Activated naive CD8-positive, alpha-beta T cell treated with anti-CD3 and anti-CD28 coated beads for 36 hours (primary cell): ENCODE results near the gene SEPHS2. TPM values are rescaled to one million over a fixed set of nuclear protein-coding genes. Genes with fewer than 3 reads are reported as not detected.
"Not testable (repeated sequence)": the region's sequence is repeated elsewhere in the genome, so short reads cannot be mapped to it uniquely, and the experiment has no call there.

Experiments used
- DNase-seq: peaks from one replicate; pipeline ENCODE4 v3.0.0; 2021
- H3K27ac Mint-ChIP-seq: one replicate; pipeline ENCODE4 v1.8.0; 2022; ENCODE audit warnings: mild to moderate bottlenecking, moderate library complexity, mixed read lengths
- H3K27me3 Mint-ChIP-seq: one replicate; pipeline ENCODE4 v1.8.0; 2022; ENCODE audit warnings: mild to moderate bottlenecking, mixed read lengths
- H3K36me3 Mint-ChIP-seq: one replicate; pipeline ENCODE4 v1.8.0; 2021; ENCODE audit warnings: mild to moderate bottlenecking, mixed read lengths
- H3K4me1 Mint-ChIP-seq: one replicate; pipeline ENCODE4 v1.8.0; 2021; ENCODE audit warnings: mixed read lengths
- H3K4me3 Mint-ChIP-seq: one replicate; pipeline ENCODE4 v1.8.0; 2022; ENCODE audit warnings: mild to moderate bottlenecking, moderate library complexity, mixed read lengths
- H3K9me3 Mint-ChIP-seq: one replicate; pipeline ENCODE4 v1.8.0; 2022; ENCODE audit warnings: mixed read lengths
- total RNA-seq, 2 experiments: library from RNA; stranded (reverse); gene quantifications; one replicate each; pipeline ENCODE4 v1.2.3, GENCODE V29; 2021

SEPHS2 gene, protein sequence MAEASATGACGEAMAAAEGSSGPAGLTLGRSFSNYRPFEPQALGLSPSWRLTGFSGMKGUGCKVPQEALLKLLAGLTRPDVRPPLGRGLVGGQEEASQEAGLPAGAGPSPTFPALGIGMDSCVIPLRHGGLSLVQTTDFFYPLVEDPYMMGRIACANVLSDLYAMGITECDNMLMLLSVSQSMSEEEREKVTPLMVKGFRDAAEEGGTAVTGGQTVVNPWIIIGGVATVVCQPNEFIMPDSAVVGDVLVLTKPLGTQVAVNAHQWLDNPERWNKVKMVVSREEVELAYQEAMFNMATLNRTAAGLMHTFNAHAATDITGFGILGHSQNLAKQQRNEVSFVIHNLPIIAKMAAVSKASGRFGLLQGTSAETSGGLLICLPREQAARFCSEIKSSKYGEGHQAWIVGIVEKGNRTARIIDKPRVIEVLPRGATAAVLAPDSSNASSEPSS
- total RNA-seq, result 10 to 100 TPM; 80.1 to 80.6 TPM

DNA sequence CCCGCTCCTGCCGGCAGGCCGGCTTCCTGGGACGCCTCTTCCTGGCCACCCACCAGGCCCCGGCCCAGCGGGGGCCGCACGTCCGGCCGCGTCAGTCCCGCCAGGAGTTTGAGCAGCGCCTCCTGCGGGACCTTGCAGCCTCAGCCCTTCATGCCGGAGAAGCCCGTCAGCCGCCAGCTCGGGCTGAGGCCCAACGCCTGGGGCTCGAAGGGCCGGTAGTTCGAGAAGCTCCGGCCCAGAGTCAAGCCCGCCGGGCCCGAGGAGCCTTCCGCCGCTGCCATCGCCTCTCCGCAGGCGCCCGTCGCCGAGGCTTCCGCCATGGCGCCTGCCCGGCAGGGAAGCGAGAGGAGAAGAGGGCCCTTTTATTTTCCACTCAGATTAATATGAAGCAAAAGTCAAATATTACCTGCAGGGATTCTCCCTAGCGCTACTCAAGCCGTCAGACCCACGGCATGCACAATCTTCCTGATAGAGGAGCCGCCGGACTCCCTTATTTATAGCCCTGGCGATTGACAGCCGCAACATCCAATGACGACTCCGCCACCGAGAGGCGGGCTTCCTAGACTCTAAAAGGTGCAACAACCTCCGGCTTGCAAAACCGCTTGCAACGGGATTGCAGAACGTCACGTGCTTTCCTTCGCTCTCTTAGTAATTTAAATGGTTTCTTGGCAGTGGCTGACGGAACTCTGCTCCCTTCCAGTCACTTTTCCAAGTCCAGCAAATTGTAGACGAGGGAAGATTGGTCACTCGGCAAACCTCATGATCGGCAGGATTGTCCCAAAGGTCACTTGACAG, at the start of gene SEPHS2:
SEPHS2 (minus strand) TSS at position 467 of the 795 bp plus-strand sequence; CDS start at position 320, 147 bp downstream.
- Mint-ChIP-seq H3K9me3 (peaks cover 5% of the 10 kb centered on the region), H3K27ac (peak within 1 kb of the TSS; percentile 96), H3K27me3 (no peaks in the 10 kb centered on the region)

DNA sequence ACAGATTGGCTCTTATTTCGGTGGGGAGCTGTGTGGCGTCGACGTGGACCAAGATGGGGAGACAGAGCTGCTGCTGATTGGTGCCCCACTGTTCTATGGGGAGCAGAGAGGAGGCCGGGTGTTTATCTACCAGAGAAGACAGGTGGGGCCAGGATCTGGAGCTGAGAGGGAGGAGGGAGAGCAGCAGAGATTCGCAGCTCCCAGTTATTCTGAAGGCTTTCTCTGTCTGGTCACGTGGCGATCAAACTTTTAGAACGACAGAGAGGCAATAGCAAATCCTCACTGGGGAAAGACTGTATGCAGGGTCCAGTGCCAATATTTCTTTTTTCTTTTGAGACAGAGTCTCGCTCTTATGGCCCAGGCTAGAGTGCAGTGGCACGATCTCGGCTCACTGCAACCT, 49.0 kb upstream of the SEPHS2 start:
- Mint-ChIP-seq H3K27ac (peak overlapping the region; percentile 26), H3K9me3 (no peaks in the 10 kb centered on the region), H3K36me3 (peaks cover 47% of the 10 kb centered on the region), H3K4me3 (no peak overlapping the region), H3K27me3 (no peaks in the 10 kb centered on the region), H3K4me1 (peaks cover 24% of the 10 kb centered on the region)
- DNase-seq, result no peak

More for the DNA sequence above, at the start of gene SEPHS2:
- peaks cover 37% of the 10 kb centered on the region for H3K4me1 Mint-ChIP-seq
- peak within 1 kb of the TSS; percentile 94 for H3K4me3 Mint-ChIP-seq
- DNase-seq, result peak; percentile 93
- peaks cover 30% of the 10 kb centered on the region for H3K36me3 Mint-ChIP-seq

DNA sequence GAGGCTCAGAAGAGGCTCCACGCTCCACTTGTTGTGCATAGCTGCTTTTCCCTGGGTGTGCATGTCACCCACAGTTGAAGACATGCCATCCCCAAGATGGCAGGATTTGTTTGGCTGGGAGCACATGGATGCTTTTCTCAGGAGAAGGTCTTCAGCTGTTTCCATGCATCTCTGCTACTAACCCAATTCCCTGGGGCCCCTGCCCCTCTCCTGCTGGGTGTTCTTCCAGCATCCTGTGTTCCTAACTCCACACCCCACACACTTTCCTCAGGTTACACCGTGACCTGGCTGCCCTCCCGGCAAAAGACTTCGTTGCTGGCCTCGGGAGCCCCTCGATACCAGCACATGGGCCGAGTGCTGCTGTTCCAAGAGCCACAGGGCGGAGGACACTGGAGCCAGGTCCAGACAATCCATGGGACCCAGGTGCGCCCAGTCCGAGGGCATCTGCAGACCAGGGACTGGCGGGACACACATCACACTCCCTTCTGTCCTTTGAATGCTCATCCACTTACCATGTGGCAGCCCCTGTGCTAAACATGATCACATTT, 48.3 kb upstream of the SEPHS2 start:
- Mint-ChIP-seq H3K36me3 (peaks cover 48% of the 10 kb centered on the region), H3K4me1 (peaks cover 27% of the 10 kb centered on the region), H3K27me3 (no peaks in the 10 kb centered on the region), H3K27ac (no peak overlapping the region), H3K4me3 (no peak overlapping the region), H3K9me3 (no peaks in the 10 kb centered on the region)
- no peak for DNase-seq

DNA sequence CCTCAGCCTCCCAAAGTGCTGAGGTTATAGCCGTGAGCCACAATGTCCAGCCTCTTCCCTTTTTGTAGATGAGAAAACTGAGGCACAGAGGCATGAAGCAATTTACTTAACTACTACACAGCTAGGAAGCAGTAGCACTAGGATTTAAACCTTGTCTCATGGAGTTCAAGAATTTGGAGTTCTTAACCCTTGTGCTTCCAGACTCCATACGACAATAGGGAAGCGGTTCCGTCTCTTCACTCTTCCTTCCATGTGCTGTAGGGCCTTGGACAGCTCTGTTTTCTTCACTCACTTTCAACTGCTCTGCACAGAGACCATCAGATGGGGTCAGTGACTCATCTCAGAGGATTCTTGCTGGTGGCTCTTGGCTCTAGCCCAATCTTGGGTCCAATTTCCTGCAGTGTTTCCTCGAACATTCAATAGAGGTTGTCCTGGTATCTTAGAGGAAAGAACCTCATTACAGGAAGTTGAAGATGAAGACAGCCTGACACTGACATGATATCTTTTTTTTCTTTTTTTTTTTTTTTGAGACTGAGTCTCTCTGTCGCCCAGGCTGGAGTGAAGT, 46.2 kb upstream of the SEPHS2 start:
- no peak overlapping the region for H3K4me3 Mint-ChIP-seq
- H3K27ac Mint-ChIP-seq, result peak overlapping the region; percentile 75
- H3K9me3 Mint-ChIP-seq, result no peaks in the 10 kb centered on the region
- peaks cover 54% of the 10 kb centered on the region for H3K36me3 Mint-ChIP-seq
- H3K4me1 Mint-ChIP-seq, result peaks cover 33% of the 10 kb centered on the region
- peak; percentile 37 for DNase-seq
- no peaks in the 10 kb centered on the region for H3K27me3 Mint-ChIP-seq

DNA sequence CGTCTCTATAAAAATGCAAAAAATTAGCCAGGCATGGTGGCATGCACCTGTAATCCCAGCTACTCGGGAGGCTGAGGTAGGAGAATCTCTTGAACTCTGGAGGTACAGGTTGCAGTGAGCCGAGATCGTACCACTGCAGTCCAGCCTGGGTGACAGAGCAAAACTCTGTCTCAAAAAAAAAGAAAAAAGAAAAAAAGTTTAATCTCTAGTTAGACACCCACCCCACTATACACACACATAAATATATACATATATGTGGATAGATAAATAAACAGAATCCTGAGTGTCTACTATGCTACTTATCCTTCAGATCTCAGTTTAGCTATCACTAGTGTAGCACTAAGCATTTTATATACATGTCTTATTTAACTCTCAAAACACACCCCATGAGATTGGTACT, 45.6 kb upstream of the SEPHS2 start:
- no peaks in the 10 kb centered on the region for H3K27me3 Mint-ChIP-seq
- H3K36me3 Mint-ChIP-seq, result peaks cover 56% of the 10 kb centered on the region
- H3K4me1 Mint-ChIP-seq, result peaks cover 34% of the 10 kb centered on the region
- H3K27ac Mint-ChIP-seq, result peak overlapping the region; percentile 75
- no peaks in the 10 kb centered on the region for H3K9me3 Mint-ChIP-seq
- H3K4me3 Mint-ChIP-seq, result no peak overlapping the region
- no peak for DNase-seq

DNA sequence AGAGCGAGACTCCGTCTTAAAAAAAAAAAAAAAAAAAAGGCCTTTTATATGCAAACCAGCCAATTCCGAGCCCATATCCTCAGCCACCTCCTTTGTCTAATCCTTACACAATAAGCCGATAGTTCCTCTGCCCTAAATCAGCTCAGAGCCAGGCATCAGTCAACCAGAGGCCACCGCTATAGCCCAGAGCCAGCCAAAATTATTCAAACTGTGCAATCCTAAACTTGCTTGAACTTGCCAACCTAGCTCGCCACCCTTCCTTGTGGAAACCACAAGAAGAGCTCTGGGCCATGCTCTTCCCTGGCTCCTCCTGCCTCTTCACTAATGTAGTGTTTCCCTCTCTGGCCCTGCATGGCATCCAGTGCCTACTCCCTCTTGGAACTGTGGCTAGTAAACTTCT, 44.5 kb upstream of the SEPHS2 start:
- peaks cover 57% of the 10 kb centered on the region for H3K36me3 Mint-ChIP-seq
- no peaks in the 10 kb centered on the region for H3K27me3 Mint-ChIP-seq
- no peaks in the 10 kb centered on the region for H3K9me3 Mint-ChIP-seq
- DNase-seq, result no peak
- peak overlapping the region; percentile 75 for H3K27ac Mint-ChIP-seq
- H3K4me3 Mint-ChIP-seq, result no peak overlapping the region
- H3K4me1 Mint-ChIP-seq, result peaks cover 38% of the 10 kb centered on the region

DNA sequence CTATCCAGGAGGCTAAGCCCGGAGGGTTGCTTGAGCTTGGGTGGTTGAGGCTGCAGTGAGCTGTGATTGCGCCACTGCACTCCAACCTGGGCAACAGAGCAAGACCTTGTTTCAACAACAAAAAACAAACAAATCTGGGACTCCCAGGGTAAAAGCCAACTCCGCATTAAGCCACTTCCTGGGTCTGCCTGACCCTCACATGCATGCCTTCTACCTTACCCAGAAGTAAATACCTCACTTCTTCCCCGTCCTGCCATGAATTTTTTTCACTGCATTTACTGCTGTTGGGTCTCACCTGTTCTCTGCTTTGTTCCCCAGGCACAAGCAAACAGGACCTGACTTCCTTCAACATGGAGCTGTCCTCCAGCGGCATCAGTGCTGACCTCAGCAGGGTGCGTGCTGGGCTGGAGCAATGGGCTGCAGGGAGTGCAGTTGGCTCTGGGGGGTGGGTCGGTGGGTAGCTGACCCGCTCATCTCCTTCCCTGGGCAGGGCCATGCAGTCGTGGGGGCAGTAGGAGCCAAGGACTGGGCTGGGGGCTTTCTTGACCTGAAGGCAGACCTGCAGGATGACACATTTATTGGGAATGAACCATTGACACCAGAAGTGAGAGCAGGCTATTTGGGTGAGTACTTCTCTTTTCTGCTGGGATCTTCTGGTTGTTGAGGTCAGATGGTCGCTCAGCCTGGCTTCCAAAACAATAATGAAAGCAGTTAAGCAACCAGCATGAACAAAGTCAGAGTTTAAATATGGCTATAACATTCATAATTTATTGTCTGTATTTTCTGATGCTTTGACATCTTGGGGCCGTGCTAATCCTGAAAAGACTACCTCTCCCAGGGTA, 43.3 kb upstream of the SEPHS2 start:
- Mint-ChIP-seq H3K36me3 (peaks cover 57% of the 10 kb centered on the region), H3K27me3 (no peaks in the 10 kb centered on the region), H3K4me1 (peaks cover 42% of the 10 kb centered on the region), H3K4me3 (no peak overlapping the region), H3K9me3 (no peaks in the 10 kb centered on the region), H3K27ac (peak overlapping the region; percentile 58)
- DNase-seq, result no peak

DNA sequence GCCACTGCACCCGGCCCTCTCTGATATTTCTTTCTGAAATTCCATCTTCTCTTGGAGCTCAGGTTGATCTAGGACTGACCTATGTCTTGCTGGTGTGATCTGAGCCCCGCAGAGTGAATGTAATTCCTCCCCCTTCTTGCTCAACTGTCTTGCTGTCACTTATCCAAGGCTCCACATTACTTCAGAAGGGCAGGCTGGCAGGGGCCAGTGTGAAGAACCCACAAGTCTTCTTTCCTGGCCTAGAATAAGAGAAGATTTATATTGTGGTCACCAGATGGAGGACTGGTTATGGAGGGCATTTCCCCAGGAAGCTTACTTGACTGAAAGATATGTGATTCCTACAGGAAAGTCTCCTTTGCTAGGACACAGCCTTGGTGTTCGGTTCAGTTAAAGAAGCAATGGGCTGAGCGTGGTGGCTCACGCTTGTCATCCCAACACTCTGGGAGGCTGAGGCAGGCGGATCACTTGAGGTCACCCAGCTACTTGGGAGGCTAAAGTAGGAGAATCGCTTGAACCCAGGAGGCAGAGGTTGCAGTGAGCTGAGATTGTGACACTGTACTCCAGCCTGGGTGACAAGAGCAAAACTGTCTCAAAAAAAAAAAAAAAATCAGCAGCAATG, 40.3 kb upstream of the SEPHS2 start:
- Mint-ChIP-seq H3K4me3 (no peak overlapping the region), H3K36me3 (peaks cover 67% of the 10 kb centered on the region), H3K27me3 (no peaks in the 10 kb centered on the region), H3K27ac (peak overlapping the region; percentile 75), H3K4me1 (peaks cover 41% of the 10 kb centered on the region), H3K9me3 (no peaks in the 10 kb centered on the region)
- no peak for DNase-seq

DNA sequence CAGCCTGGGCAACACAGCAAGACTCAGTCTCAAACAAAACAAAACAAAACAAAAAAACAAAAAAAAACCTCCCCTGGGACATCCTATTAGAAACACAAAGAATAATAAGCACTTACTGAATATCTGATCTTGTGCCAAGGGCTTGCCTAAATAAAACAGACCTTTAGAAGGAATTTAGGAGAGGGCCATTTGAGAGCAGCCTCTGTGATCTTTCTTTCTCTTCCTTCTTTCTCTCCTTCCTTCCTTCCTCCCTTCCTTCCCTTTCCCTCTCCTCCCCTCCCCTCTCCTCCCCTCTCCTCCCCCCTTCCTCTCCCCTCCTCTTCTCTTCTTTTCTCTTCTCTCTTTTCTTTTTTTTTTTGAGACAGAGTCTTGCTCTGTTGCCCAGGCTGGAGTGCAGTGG, 39.2 kb upstream of the SEPHS2 start:
- H3K4me3 Mint-ChIP-seq, result no peak overlapping the region
- peak overlapping the region; percentile 74 for H3K27ac Mint-ChIP-seq
- peaks cover 41% of the 10 kb centered on the region for H3K4me1 Mint-ChIP-seq
- H3K36me3 Mint-ChIP-seq, result peaks cover 68% of the 10 kb centered on the region
- H3K27me3 Mint-ChIP-seq, result no peaks in the 10 kb centered on the region
- H3K9me3 Mint-ChIP-seq, result no peaks in the 10 kb centered on the region
- DNase-seq, result no peak

DNA sequence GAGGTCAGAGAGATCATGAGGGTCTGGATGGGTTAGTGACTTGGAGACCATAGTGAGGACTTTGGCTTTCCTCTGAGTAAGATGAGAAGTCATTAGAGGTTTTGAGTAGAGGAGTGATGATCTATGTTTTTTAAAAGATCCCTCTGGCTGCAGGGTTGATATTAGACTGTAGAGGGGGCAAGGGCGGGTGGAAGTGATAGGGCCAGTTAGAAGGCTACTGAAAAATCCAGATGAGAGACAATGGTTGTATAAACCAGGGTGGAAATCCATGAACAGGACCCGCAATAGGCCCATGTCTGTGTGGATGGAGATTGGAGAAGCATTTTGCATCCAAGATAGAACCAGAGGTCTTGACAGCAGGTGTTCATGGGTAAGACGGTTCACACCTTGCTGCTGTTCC, 36.7 kb upstream of the SEPHS2 start:
- H3K36me3 Mint-ChIP-seq, result peaks cover 66% of the 10 kb centered on the region
- peaks cover 43% of the 10 kb centered on the region for H3K4me1 Mint-ChIP-seq
- no peaks in the 10 kb centered on the region for H3K9me3 Mint-ChIP-seq
- no peak for DNase-seq
- H3K27me3 Mint-ChIP-seq, result no peaks in the 10 kb centered on the region
- H3K27ac Mint-ChIP-seq, result peak overlapping the region; percentile 62
- no peak overlapping the region for H3K4me3 Mint-ChIP-seq

DNA sequence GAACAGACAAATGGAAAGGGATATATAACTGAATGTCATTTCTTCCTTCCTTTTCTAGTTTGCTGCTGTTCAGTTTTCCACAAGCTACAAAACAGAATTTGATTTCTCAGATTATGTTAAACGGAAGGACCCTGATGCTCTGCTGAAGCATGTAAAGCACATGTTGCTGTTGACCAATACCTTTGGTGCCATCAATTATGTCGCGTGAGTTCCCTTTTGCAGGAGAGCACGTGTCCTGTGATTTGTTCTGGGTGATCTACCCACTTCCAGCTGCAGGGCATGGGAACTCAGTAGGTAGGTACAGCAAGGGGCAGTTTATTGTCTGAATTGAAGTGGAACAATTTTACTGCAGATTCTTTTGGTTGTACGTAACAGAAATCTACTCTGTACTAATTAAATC, 35.7 kb upstream of the SEPHS2 start:
- no peaks in the 10 kb centered on the region for H3K9me3 Mint-ChIP-seq
- no peak for DNase-seq
- peaks cover 73% of the 10 kb centered on the region for H3K36me3 Mint-ChIP-seq
- H3K27ac Mint-ChIP-seq, result peak overlapping the region; percentile 51
- H3K4me1 Mint-ChIP-seq, result peaks cover 49% of the 10 kb centered on the region
- no peak overlapping the region for H3K4me3 Mint-ChIP-seq
- no peaks in the 10 kb centered on the region for H3K27me3 Mint-ChIP-seq

DNA sequence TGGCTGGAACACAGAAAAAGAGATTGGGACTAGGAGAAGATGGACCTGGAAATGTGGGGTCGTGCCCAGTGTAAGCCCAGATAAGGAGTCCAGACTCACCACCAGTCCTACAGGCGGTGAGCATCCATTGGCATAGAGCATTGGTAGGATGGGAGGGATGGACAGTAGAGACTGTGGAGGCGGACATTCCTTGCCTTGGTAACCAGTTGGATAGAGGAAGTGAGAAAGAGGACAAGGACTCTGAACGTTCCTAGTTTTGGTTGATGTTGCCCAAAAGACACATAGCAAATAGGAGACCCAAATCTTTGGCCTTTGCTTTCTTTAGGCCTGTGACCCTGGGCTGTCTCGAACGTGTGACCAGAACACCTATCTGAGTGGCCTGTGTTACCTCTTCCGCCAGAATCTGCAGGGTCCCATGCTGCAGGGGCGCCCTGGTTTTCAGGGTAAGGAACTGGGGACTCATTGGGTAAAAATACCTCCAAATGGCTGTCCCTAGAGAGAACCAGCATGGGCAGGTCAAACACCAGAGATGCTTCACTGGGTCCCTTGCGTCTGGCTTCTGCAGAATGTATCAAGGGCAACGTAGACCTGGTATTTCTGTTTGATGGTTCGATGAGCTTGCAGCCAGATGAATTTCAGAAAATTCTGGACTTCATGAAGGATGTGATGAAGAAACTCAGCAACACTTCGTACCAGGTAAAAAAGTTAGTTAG, 33.2 kb upstream of the SEPHS2 start:
- DNase-seq, result no peak
- Mint-ChIP-seq H3K9me3 (no peaks in the 10 kb centered on the region), H3K36me3 (peaks cover 75% of the 10 kb centered on the region), H3K4me3 (no peak overlapping the region), H3K27me3 (no peaks in the 10 kb centered on the region), H3K27ac (peak overlapping the region; percentile 59), H3K4me1 (peaks cover 57% of the 10 kb centered on the region)

DNA sequence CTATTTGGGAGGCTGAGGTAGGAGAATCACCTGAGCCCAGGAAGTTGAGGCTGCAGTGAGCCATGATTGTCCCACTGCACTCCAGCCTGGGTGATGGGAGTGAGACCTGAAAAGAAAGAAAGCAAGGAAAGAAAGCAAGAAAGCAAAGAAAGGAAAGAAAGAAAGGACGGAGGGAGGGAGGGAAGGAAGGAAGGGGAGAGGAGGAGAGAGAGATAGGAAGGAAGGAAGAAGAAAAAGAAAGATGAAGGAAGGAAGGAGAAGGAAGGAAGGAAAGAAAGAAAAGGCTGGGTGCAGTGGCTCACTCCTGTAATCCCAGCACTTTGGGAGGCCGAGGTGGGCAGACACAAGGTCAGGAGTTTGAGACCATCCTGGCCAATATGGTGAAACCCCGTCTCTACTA, 32.1 kb upstream of the SEPHS2 start:
- not testable (repeated sequence) for H3K9me3 Mint-ChIP-seq, DNase-seq, H3K27me3 Mint-ChIP-seq, H3K4me3 Mint-ChIP-seq
- peak overlapping the region; percentile 68 for H3K27ac Mint-ChIP-seq
- H3K36me3 Mint-ChIP-seq, result peaks cover 78% of the 10 kb centered on the region
- peaks cover 53% of the 10 kb centered on the region for H3K4me1 Mint-ChIP-seq
